ENCODE measurements around the gene KCNA1.

- TF ChIP-seq CTCF (IDR thresholded peaks at IDR 0.05): no peak
- no peak for TF ChIP-seq POLR2A (IDR thresholded peaks at IDR 0.05)
- TF ChIP-seq POLR2AphosphoS5 (IDR thresholded peaks at IDR 0.05): no peak
These were observed 33.6 kb downstream of the KCNA1 start for GRCh38 chr12:4943067-4943937.
